Endothelial cell of umbilical vein (primary cell): ENCODE measurements around the gene CAMTA1. TPM values are rescaled to one million over a fixed set of nuclear protein-coding genes. Genes with fewer than 3 reads are reported as not detected.

ENCODE experiments used
- BruUV-seq: library from RNA; stranded (reverse); fragments of 400-500 nt; replicated peaks from 2 replicates; lab custom pipeline; 2021; lab: Mats Ljungman, UMichigan
- CTCF ChIA-PET: fragments of 300-600, 350-600 bp; sonication (Branson Sonifier 250); formaldehyde crosslinking; loops from one replicate; lab custom pipeline; 2021; ENCODE audit warnings: antibody characterized with exemption, inconsistent platforms; lab: Charles Lee
- POLR2A ChIA-PET: fragments of 300-600, 350-600 bp; sonication (Branson Sonifier 250); formaldehyde crosslinking; loops from one replicate; lab custom pipeline; 2021; ENCODE audit warnings: antibody characterized with exemption, inconsistent platforms; lab: Charles Lee
- DNase-seq: peaks from one replicate; pipeline ENCODE4 v3.0.0-alpha.2; 2011; ENCODE audit warnings: low read depth, low spot score
- FAIRE-seq: peaks from 2 replicates; lab custom pipeline; 2011; peaks lifted over from hg19 to GRCh38; lab: Jason Lieb, UNC
- H2AFZ ChIP-seq: 2 replicates; pipeline ENCODE4 v1.6.0; 2012; ENCODE audit warnings: low read depth, low read length, control low read depth, inconsistent platforms
- H3K27ac ChIP-seq: 2 replicates; pipeline ENCODE4 v1.5.1; 2011; ENCODE audit warnings: low read depth, mild to moderate bottlenecking, control low read depth, low read length, moderate library complexity; ENCODE audit not compliant: insufficient read depth
- H3K27me3 ChIP-seq, 2 experiments: 2 replicates each; pipeline versions ENCODE4 v1.6.0 to v1.6.1; 2011; ENCODE audit warnings: low read length in 2 of 2, mixed read lengths in 1 of 2; ENCODE audit not compliant: control insufficient read depth in 2 of 2, insufficient read depth in 2 of 2
- H3K36me3 ChIP-seq, 2 experiments: 2 replicates in 1 of 2; 3 replicates in 1 of 2; pipeline ENCODE4 v1.5.1; 2011; ENCODE audit warnings: low read length in 2 of 2, mild to moderate bottlenecking in 1 of 2, moderate library complexity in 1 of 2; ENCODE audit not compliant: control insufficient read depth in 2 of 2, insufficient read depth in 2 of 2; ENCODE audit errors: extremely low read depth in 1 of 2
- H3K4me1 ChIP-seq: 3 replicates; pipeline ENCODE4 v1.5.1; 2011; ENCODE audit warnings: mild to moderate bottlenecking, low read length; ENCODE audit not compliant: control insufficient read depth, insufficient read depth; ENCODE audit errors: extremely low read depth
- H3K4me2 ChIP-seq: 2 replicates; pipeline ENCODE4 v1.6.1; 2011; ENCODE audit warnings: low read length, control low read depth, mixed read lengths; ENCODE audit not compliant: insufficient read depth
- H3K4me3 ChIP-seq, 3 experiments: fragments of 200-600 bp in 1 of 3; sonication (generic), shearing (Covaris generic) in 1 of 3; replicated peaks in 1 of 3; 2 replicates each; pipeline ENCODE4 v1.5.1; 2011 to 2016; ENCODE audit warnings: control low read depth in 3 of 3, low read length in 3 of 3, mild to moderate bottlenecking in 2 of 3, inconsistent platforms in 1 of 3, low read depth in 1 of 3, moderate library complexity in 1 of 3; ENCODE audit not compliant: insufficient read depth in 1 of 3
- H3K79me2 ChIP-seq: 2 replicates; pipeline ENCODE4 v1.6.0; 2012; ENCODE audit warnings: low read length, inconsistent platforms; ENCODE audit not compliant: control insufficient read depth, insufficient read depth
- H3K9ac ChIP-seq: replicated peaks from 2 replicates; pipeline ENCODE3; 2011; ENCODE audit warnings: low read length, control low read depth; ENCODE audit not compliant: insufficient read depth; ENCODE audit errors: extremely low read depth
- H3K9me1 ChIP-seq: replicated peaks from 3 replicates; pipeline ENCODE4 v1.6.0; 2011; ENCODE audit warnings: mild to moderate bottlenecking, low read length; ENCODE audit not compliant: control insufficient read depth, insufficient read depth; ENCODE audit errors: extremely low read depth
- H3K9me3 ChIP-seq: replicated peaks from 2 replicates; pipeline ENCODE4 v1.5.1; 2012; ENCODE audit warnings: low read length, inconsistent platforms; ENCODE audit not compliant: control insufficient read depth, insufficient read depth
- H4K20me1 ChIP-seq: replicated peaks from 2 replicates; pipeline ENCODE3; 2011; ENCODE audit warnings: mild to moderate bottlenecking, low read length; ENCODE audit not compliant: control insufficient read depth, insufficient read depth; ENCODE audit errors: extremely low read depth
- CTCF ChIP-seq, 2 donors: IDR thresholded peaks; 1 replicate in 1 of 2; 2 replicates in 1 of 2; pipeline ENCODE4 v1.5.1; 2011; ENCODE audit warnings: low read length in 2 of 2, mild to moderate bottlenecking in 2 of 2, moderate library complexity in 2 of 2, control low read depth in 1 of 2, inconsistent platforms in 1 of 2, low read depth in 1 of 2; ENCODE audit not compliant: insufficient read depth in 1 of 2; ENCODE audit errors: extremely low read depth in 1 of 2
- EZH2 ChIP-seq: IDR thresholded peaks from 2 replicates; pipeline ENCODE4 v1.6.1; 2012; ENCODE audit warnings: borderline replicate concordance, low read depth, mild to moderate bottlenecking, moderate library complexity, low read length, inconsistent platforms; ENCODE audit not compliant: severe bottlenecking
- GATA2 ChIP-seq: IDR thresholded peaks from 2 replicates; pipeline ENCODE4 v1.7.0; 2011; ENCODE audit warnings: low read depth, mild to moderate bottlenecking, moderate library complexity, mixed read lengths, low read length; ENCODE audit not compliant: insufficient read length, insufficient read depth
- MYC ChIP-seq: IDR thresholded peaks from one replicate; pipeline ENCODE4 v1.6.1; 2011; ENCODE audit warnings: mild to moderate bottlenecking, low read depth, low read length
- POLR2AphosphoS5 ChIP-seq: IDR thresholded peaks from 2 replicates; pipeline ENCODE4 v1.6.1; 2012; ENCODE audit warnings: low read depth, mild to moderate bottlenecking, control low read depth, low read length, moderate library complexity; ENCODE audit not compliant: insufficient read depth
- dilution Hi-C: fragments of 300-500 bp; cut with MboI; formaldehyde crosslinking; loops from one replicate; pipeline ENCODE4 v1.15.0; 2019; ENCODE audit warnings: low sequenced_read_pairs; ENCODE audit not compliant: extremely low pct_ligation_motif_present
- intact Hi-C: fragments of 100-400 bp; cut with micrococcal nuclease; formaldehyde crosslinking; loops from one replicate; pipeline ENCODE4 v1.10.0; 2022
- polyA plus RNA-seq, 4 experiments: library from polyadenylated mRNA; depleted of rRNA in 3 of 4; stranded (reverse) in 3 of 4; unstranded in 1 of 4; fragments of >200 nt; gene quantifications; 2 replicates each; pipeline versions ENCODE4 v1.2.1 to v1.2.3, GENCODE V29; 2011 to 2012; ENCODE audit warnings: missing spikeins in 1 of 4
- total RNA-seq: library from RNA; stranded (reverse); gene quantifications from 2 replicates; pipeline ENCODE4 v1.2.3, GENCODE V29; 2021

CAMTA1 gene
- total and polyA plus RNA-seq, 2 donors (not counting 3 experiments of a cell fraction or from before 2014, with no cell fraction given) = 50.8 to 92.7 TPM

- FAIRE-seq (no peak), DNase-seq (no peak)
- H3K4me3 ChIP-seq = no peak overlapping the region
- peaks cover 3 to 9% of the 10 kb centered on the region in 2 experiments for H3K27me3 ChIP-seq
- no peak overlapping the region for H3K9ac ChIP-seq
- no peaks in the 10 kb centered on the region for H3K9me1 ChIP-seq
- H3K79me2 ChIP-seq = no peaks in the 10 kb centered on the region
- no peaks in the 10 kb centered on the region for H3K9me3 ChIP-seq
- TF ChIP-seq EZH2 = no peak
- TF ChIP-seq MYC = no peak
- no peak for TF ChIP-seq GATA2
- TF ChIP-seq CTCF (IDR thresholded peaks at IDR 0.05; ENCODE audit: extremely low read depth in 1 of 2, insufficient read depth in 1 of 2, low read depth in 1 of 2, low read length in 2 of 2) = no peak
- no peak for TF ChIP-seq POLR2AphosphoS5
- H3K27ac ChIP-seq = no peak overlapping the region
- H4K20me1 ChIP-seq = no peaks in the 10 kb centered on the region
- H3K4me1 ChIP-seq = peaks cover 2% of the 10 kb centered on the region
- H3K36me3 ChIP-seq = no peaks in the 10 kb centered on the region
- CTCF ChIA-PET = interaction anchor here (1.0 kb wide), 1 partner anchor 30 kb away, joined by 3 read pairs; no protein-coding TSS in a partner anchor
- dilution Hi-C loops (no loop called here), intact Hi-C loops (no loop called here)
- H3K4me2 ChIP-seq = no peak overlapping the region
- BruUV-seq = no TSS peak
- POLR2A ChIA-PET = no interaction called here
- H2AFZ ChIP-seq = no peak overlapping the region
Observed at GRCh38 chr1:6930732-6931300, 145.6 kb downstream of the CAMTA1 start.
